Tibial nerve (tissue), 4 donors: Measurements from ENCODE around the gene NFATC1.

ENCODE experiments used
- CTCF ChIP-seq, 5 experiments: fragments of 200-600 bp in 3 of 5; fragments of 450-650 bp in 2 of 5; sonication (generic) in 3 of 5; IDR thresholded peaks; one replicate each; pipeline ENCODE4 v1.5.1; 2016 to 2019; ENCODE audit warnings: antibody characterized with exemption in 5 of 5, mild to moderate bottlenecking in 3 of 5, moderate library complexity in 2 of 5
- EP300 ChIP-seq, 2 donors: sonication (generic); formaldehyde crosslinking; IDR thresholded peaks; one replicate each; pipeline ENCODE4 v1.6.1; 2017; ENCODE audit warnings: antibody characterized with exemption in 2 of 2, mild to moderate bottlenecking in 1 of 2
- POLR2A ChIP-seq, 2 donors: fragments of 450-650 bp; IDR thresholded peaks; one replicate each; pipeline ENCODE4 v1.6.1; 2017; ENCODE audit warnings: antibody characterized with exemption in 2 of 2, mild to moderate bottlenecking in 2 of 2, moderate library complexity in 2 of 2

- TF ChIP-seq POLR2A (IDR thresholded peaks at IDR 0.05) (no peak), CTCF (IDR thresholded peaks at IDR 0.05) (no peak), EP300 (IDR thresholded peaks at IDR 0.05) (no peak)
Measured at GRCh38 chr18:79466591-79466990, 70.9 kb downstream of the NFATC1 start.
